Measurements from ENCODE around the gene ZNF70. TPM values are rescaled to one million over a fixed set of nuclear protein-coding genes. Genes with fewer than 3 reads are reported as not detected.

The ZNF70 gene
- total RNA-seq, 1 experiment from 2014 or later: 3.2 TPM

DNA sequence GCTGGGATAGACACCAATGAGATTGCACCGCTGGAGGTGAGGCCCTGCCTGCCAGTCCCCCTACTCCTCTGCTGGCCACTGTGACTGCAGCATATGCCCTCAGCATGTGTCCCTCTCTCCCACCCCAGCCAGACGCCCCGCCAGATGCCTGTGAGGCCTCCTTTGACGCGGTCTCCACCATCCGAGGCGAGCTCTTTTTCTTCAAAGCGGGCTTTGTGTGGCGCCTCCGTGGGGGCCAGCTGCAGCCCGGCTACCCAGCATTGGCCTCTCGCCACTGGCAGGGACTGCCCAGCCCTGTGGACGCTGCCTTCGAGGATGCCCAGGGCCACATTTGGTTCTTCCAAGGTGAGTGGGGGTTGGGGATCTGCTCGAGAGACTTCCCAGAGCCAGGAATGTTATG, 30.2 kb upstream of the ZNF70 start:
- CTCF ChIA-PET: no interaction called here
- in situ Hi-C loops (cut with HindIII; ENCODE audit: low pct_unique_long_range_greater_than_20kb, low sequenced_read_pairs): no loop called here
- peak overlapping the region; percentile 13; the same call in 1 of the 2 replicates for H3K27ac ChIP-seq (ENCODE audit: low read length)
- DNase-seq (ENCODE audit: low read depth, low spot score) (no peak), ATAC-seq (no peak; the same call in 1 of the 2 replicates)
- no peaks in the 10 kb centered on the region for H3K36me3 ChIP-seq (ENCODE audit: control insufficient read depth, insufficient read depth, low read length)
- intact Hi-C loops (cut with micrococcal nuclease; ENCODE audit: unreplicated experiment): no loop called here
- H3K9me3 ChIP-seq (ENCODE audit: control insufficient read depth, insufficient read depth, low read depth, low read length): no peaks in the 10 kb centered on the region
- H3K4me3 ChIP-seq (ENCODE audit: low read depth in 2 of 2, low read length in 2 of 2): no peak overlapping the region
- H3K4me1 ChIP-seq (ENCODE audit: control insufficient read depth, insufficient read depth, low read length): peaks cover 6% of the 10 kb centered on the region
- POLR2A ChIA-PET: no interaction called here
- TF ChIP-seq, protein P1, sequence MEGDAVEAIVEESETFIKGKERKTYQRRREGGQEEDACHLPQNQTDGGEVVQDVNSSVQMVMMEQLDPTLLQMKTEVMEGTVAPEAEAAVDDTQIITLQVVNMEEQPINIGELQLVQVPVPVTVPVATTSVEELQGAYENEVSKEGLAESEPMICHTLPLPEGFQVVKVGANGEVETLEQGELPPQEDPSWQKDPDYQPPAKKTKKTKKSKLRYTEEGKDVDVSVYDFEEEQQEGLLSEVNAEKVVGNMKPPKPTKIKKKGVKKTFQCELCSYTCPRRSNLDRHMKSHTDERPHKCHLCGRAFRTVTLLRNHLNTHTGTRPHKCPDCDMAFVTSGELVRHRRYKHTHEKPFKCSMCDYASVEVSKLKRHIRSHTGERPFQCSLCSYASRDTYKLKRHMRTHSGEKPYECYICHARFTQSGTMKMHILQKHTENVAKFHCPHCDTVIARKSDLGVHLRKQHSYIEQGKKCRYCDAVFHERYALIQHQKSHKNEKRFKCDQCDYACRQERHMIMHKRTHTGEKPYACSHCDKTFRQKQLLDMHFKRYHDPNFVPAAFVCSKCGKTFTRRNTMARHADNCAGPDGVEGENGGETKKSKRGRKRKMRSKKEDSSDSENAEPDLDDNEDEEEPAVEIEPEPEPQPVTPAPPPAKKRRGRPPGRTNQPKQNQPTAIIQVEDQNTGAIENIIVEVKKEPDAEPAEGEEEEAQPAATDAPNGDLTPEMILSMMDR (IDR thresholded peaks at IDR 0.05): no peak
- TF ChIP-seq SIN3A (IDR thresholded peaks at IDR 0.05; ENCODE audit: borderline replicate concordance, insufficient read depth, low read depth, low read length) (no peak), POLR2AphosphoS5 (IDR thresholded peaks at IDR 0.05; ENCODE audit: low read depth, low read length) (no peak), TCF7L2 (IDR thresholded peaks at IDR 0.05; ENCODE audit: low read depth, low read length) (no peak)
- TF ChIP-seq, protein P2, sequence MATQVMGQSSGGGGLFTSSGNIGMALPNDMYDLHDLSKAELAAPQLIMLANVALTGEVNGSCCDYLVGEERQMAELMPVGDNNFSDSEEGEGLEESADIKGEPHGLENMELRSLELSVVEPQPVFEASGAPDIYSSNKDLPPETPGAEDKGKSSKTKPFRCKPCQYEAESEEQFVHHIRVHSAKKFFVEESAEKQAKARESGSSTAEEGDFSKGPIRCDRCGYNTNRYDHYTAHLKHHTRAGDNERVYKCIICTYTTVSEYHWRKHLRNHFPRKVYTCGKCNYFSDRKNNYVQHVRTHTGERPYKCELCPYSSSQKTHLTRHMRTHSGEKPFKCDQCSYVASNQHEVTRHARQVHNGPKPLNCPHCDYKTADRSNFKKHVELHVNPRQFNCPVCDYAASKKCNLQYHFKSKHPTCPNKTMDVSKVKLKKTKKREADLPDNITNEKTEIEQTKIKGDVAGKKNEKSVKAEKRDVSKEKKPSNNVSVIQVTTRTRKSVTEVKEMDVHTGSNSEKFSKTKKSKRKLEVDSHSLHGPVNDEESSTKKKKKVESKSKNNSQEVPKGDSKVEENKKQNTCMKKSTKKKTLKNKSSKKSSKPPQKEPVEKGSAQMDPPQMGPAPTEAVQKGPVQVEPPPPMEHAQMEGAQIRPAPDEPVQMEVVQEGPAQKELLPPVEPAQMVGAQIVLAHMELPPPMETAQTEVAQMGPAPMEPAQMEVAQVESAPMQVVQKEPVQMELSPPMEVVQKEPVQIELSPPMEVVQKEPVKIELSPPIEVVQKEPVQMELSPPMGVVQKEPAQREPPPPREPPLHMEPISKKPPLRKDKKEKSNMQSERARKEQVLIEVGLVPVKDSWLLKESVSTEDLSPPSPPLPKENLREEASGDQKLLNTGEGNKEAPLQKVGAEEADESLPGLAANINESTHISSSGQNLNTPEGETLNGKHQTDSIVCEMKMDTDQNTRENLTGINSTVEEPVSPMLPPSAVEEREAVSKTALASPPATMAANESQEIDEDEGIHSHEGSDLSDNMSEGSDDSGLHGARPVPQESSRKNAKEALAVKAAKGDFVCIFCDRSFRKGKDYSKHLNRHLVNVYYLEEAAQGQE (IDR thresholded peaks at IDR 0.05; ENCODE audit: insufficient read depth in 1 of 2, low read depth in 2 of 2, low read length in 1 of 2): no peak
- no TSS peak for BruUV-seq (replicated peaks)
- no peaks in the 10 kb centered on the region for H3K27me3 ChIP-seq (ENCODE audit: control insufficient read depth, insufficient read depth, low read length)

DNA sequence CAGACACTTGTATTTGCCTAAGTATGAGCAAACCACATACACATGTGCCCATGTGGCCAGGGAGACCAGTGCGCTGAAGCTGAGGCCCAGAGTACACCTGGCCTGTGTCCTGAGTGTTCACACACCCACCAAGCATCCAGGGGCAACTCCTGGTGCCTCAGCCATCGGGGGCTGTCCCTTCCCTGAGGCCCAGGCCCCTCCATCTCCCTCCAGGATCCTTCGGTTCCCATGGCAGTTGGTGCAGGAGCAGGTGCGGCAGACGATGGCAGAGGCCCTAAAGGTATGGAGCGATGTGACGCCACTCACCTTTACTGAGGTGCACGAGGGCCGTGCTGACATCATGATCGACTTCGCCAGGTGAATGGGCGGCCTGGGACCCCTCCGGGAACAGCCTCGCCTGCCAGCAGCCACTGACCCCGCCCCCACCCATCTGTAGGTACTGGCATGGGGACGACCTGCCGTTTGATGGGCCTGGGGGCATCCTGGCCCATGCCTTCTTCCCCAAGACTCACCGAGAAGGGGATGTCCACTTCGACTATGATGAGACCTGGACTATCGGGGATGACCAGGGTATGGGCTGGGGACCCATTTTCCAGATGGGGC, 29.3 kb upstream of the ZNF70 start:
- POLR2A ChIA-PET: no interaction called here
- DNase-seq (ENCODE audit: low read depth, low spot score): no peak
- Histone ChIP-seq H3K4me3 (ENCODE audit: low read depth in 2 of 2, low read length in 2 of 2) (no peak overlapping the region), H3K9me3 (ENCODE audit: control insufficient read depth, insufficient read depth, low read depth, low read length) (no peaks in the 10 kb centered on the region), H3K27me3 (ENCODE audit: control insufficient read depth, insufficient read depth, low read length) (no peaks in the 10 kb centered on the region), H3K4me1 (ENCODE audit: control insufficient read depth, insufficient read depth, low read length) (peaks cover 6% of the 10 kb centered on the region), H3K36me3 (ENCODE audit: control insufficient read depth, insufficient read depth, low read length) (no peaks in the 10 kb centered on the region), H3K27ac (ENCODE audit: low read length) (no peak overlapping the region)
- TF ChIP-seq, protein P1 (IDR thresholded peaks at IDR 0.05): no peak
- TF ChIP-seq, protein P2 (IDR thresholded peaks at IDR 0.05; ENCODE audit: insufficient read depth in 1 of 2, low read depth in 2 of 2, low read length in 1 of 2): no peak
- TF ChIP-seq SIN3A (IDR thresholded peaks at IDR 0.05; ENCODE audit: borderline replicate concordance, insufficient read depth, low read depth, low read length): no peak
- TF ChIP-seq TCF7L2 (IDR thresholded peaks at IDR 0.05; ENCODE audit: low read depth, low read length): no peak
- no peak for TF ChIP-seq POLR2AphosphoS5 (IDR thresholded peaks at IDR 0.05; ENCODE audit: low read depth, low read length)
- CTCF ChIA-PET: no interaction called here
- BruUV-seq (replicated peaks): no TSS peak
- in situ Hi-C loops (cut with HindIII; ENCODE audit: low pct_unique_long_range_greater_than_20kb, low sequenced_read_pairs): no loop called here
- ATAC-seq: no peak
- intact Hi-C loops (cut with micrococcal nuclease; ENCODE audit: unreplicated experiment): no loop called here
